ENCODE measurements around the gene KCNJ9. TPM values are rescaled to one million over a fixed set of nuclear protein-coding genes. Genes with fewer than 3 reads are reported as not detected.

KCNJ9 gene
- total and polyA plus RNA-seq, 2 of the 13 experiments (the other 11 are each of a cell fraction or from before 2014, with no cell fraction given): not detected

DNA sequence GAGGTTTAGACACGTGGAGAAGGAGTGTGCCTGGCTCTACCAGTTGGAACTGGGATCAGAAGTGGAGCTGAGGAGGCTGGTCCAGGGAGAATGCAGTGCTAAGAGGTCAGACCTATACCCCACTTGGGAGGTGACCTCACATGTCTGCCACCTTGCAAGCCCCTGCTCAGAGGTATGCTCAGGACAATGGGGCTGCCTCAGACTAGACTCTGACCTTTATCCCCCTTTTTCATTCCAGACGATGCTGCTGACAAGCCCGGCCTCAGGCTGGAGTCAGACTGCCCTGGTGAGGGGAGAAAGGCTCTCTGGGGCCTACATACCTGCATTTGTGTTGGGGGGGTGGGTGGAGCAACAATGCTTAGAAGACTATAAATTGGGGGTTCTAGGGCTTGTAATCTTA is 16.6 kb upstream of the KCNJ9 start (continued):
- TF ChIP-seq, protein P1, sequence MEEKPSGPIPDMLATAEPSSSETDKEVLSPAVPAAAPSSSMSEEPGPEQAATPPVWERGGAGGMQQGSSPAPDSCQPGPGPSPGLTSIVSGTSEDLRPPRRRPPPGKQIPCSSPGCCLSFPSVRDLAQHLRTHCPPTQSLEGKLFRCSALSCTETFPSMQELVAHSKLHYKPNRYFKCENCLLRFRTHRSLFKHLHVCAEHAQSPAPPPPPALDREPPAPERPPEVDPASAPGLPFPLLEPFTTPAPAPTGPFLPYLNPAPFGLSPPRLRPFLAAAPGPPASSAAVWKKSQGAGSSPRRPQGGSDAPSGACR (CRISPR knock-in tag; IDR thresholded peaks at IDR 0.05): no peak
- TF ChIP-seq, protein P2, sequence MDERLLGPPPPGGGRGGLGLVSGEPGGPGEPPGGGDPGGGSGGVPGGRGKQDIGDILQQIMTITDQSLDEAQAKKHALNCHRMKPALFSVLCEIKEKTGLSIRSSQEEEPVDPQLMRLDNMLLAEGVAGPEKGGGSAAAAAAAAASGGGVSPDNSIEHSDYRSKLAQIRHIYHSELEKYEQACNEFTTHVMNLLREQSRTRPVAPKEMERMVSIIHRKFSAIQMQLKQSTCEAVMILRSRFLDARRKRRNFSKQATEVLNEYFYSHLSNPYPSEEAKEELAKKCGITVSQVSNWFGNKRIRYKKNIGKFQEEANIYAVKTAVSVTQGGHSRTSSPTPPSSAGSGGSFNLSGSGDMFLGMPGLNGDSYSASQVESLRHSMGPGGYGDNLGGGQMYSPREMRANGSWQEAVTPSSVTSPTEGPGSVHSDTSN (CRISPR knock-in tag; IDR thresholded peaks at IDR 0.05): no peak
- TF ChIP-seq, protein P3, sequence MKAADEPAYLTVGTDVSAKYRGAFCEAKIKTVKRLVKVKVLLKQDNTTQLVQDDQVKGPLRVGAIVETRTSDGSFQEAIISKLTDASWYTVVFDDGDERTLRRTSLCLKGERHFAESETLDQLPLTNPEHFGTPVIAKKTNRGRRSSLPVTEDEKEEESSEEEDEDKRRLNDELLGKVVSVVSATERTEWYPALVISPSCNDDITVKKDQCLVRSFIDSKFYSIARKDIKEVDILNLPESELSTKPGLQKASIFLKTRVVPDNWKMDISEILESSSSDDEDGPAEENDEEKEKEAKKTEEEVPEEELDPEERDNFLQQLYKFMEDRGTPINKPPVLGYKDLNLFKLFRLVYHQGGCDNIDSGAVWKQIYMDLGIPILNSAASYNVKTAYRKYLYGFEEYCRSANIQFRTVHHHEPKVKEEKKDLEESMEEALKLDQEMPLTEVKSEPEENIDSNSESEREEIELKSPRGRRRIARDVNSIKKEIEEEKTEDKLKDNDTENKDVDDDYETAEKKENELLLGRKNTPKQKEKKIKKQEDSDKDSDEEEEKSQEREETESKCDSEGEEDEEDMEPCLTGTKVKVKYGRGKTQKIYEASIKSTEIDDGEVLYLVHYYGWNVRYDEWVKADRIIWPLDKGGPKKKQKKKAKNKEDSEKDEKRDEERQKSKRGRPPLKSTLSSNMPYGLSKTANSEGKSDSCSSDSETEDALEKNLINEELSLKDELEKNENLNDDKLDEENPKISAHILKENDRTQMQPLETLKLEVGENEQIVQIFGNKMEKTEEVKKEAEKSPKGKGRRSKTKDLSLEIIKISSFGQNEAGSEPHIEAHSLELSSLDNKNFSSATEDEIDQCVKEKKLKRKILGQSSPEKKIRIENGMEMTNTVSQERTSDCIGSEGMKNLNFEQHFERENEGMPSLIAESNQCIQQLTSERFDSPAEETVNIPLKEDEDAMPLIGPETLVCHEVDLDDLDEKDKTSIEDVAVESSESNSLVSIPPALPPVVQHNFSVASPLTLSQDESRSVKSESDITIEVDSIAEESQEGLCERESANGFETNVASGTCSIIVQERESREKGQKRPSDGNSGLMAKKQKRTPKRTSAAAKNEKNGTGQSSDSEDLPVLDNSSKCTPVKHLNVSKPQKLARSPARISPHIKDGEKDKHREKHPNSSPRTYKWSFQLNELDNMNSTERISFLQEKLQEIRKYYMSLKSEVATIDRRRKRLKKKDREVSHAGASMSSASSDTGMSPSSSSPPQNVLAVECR (CRISPR knock-in tag; IDR thresholded peaks at IDR 0.05; ENCODE audit: borderline replicate concordance): no peak
- TF ChIP-seq BCL6 (CRISPR knock-in tag; IDR thresholded peaks at IDR 0.05): no peak
- TF ChIP-seq ZBTB21 (CRISPR knock-in tag; IDR thresholded peaks at IDR 0.05): no peak
- TF ChIP-seq, protein P4, sequence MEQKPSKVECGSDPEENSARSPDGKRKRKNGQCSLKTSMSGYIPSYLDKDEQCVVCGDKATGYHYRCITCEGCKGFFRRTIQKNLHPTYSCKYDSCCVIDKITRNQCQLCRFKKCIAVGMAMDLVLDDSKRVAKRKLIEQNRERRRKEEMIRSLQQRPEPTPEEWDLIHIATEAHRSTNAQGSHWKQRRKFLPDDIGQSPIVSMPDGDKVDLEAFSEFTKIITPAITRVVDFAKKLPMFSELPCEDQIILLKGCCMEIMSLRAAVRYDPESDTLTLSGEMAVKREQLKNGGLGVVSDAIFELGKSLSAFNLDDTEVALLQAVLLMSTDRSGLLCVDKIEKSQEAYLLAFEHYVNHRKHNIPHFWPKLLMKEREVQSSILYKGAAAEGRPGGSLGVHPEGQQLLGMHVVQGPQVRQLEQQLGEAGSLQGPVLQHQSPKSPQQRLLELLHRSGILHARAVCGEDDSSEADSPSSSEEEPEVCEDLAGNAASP (CRISPR knock-in tag; IDR thresholded peaks at IDR 0.05; ENCODE audit: borderline replicate concordance): peak; percentile 48; the same call in 1 of the 2 replicates
- no peak for TF ChIP-seq SOX13 (IDR thresholded peaks at IDR 0.05)
- TF ChIP-seq SOX13 (CRISPR knock-in tag; conservative IDR thresholded peaks at IDR 0.05 in 1 of 2, IDR thresholded peaks at IDR 0.05 in 1 of 2): peak in 1 of 2 experiments; percentile 39; a peak in 1 of 4 replicates
- TF ChIP-seq, protein P5, sequence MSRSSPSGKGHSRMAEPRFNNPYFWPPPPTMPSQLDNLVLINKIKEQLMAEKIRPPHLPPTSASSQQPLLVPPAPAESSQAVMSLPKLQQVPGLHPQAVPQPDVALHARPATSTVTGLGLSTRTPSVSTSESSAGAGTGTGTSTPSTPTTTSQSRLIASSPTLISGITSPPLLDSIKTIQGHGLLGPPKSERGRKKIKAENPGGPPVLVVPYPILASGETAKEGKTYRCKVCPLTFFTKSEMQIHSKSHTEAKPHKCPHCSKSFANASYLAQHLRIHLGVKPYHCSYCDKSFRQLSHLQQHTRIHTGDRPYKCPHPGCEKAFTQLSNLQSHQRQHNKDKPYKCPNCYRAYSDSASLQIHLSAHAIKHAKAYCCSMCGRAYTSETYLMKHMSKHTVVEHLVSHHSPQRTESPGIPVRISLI (CRISPR knock-in tag; IDR thresholded peaks at IDR 0.05; ENCODE audit: borderline replicate concordance): no peak
- peak; percentile 59; the same call in 1 of the 2 replicates for TF ChIP-seq RXRA (CRISPR knock-in tag; IDR thresholded peaks at IDR 0.05)
- no peak for TF ChIP-seq ZNF670 (CRISPR knock-in tag; IDR thresholded peaks at IDR 0.05; ENCODE audit: borderline replicate concordance)
- TF ChIP-seq, protein P6, sequence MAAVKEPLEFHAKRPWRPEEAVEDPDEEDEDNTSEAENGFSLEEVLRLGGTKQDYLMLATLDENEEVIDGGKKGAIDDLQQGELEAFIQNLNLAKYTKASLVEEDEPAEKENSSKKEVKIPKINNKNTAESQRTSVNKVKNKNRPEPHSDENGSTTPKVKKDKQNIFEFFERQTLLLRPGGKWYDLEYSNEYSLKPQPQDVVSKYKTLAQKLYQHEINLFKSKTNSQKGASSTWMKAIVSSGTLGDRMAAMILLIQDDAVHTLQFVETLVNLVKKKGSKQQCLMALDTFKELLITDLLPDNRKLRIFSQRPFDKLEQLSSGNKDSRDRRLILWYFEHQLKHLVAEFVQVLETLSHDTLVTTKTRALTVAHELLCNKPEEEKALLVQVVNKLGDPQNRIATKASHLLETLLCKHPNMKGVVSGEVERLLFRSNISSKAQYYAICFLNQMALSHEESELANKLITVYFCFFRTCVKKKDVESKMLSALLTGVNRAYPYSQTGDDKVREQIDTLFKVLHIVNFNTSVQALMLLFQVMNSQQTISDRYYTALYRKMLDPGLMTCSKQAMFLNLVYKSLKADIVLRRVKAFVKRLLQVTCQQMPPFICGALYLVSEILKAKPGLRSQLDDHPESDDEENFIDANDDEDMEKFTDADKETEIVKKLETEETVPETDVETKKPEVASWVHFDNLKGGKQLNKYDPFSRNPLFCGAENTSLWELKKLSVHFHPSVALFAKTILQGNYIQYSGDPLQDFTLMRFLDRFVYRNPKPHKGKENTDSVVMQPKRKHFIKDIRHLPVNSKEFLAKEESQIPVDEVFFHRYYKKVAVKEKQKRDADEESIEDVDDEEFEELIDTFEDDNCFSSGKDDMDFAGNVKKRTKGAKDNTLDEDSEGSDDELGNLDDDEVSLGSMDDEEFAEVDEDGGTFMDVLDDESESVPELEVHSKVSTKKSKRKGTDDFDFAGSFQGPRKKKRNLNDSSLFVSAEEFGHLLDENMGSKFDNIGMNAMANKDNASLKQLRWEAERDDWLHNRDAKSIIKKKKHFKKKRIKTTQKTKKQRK (IDR thresholded peaks at IDR 0.05; ENCODE audit: low read length): no peak
- TF ChIP-seq HIVEP1 (CRISPR knock-in tag; IDR thresholded peaks at IDR 0.05): no peak
- TF ChIP-seq, protein P7, sequence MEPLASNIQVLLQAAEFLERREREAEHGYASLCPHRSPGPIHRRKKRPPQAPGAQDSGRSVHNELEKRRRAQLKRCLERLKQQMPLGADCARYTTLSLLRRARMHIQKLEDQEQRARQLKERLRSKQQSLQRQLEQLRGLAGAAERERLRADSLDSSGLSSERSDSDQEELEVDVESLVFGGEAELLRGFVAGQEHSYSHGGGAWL (CRISPR knock-in tag; IDR thresholded peaks at IDR 0.05): no peak
- no peak for TF ChIP-seq ZNF839 (CRISPR knock-in tag; IDR thresholded peaks at IDR 0.05; ENCODE audit: borderline replicate concordance)
